B cell (primary cell): ENCODE results near the gene SEC14L6.

Experiments used
- EZH2 ChIP-seq: IDR thresholded peaks from 2 replicates; pipeline ENCODE4 v1.6.1; 2012; ENCODE audit warnings: borderline replicate concordance, low read depth, mild to moderate bottlenecking, moderate library complexity, low read length; ENCODE audit not compliant: insufficient read depth, poor library complexity, severe bottlenecking
- TF ChIP-seq, protein P1 (sequence below): fragments of 200-600 bp; IDR thresholded peaks from one replicate; pipeline ENCODE4 v1.8.0; 2022; ENCODE audit warnings: antibody characterized with exemption, mild to moderate bottlenecking

DNA sequence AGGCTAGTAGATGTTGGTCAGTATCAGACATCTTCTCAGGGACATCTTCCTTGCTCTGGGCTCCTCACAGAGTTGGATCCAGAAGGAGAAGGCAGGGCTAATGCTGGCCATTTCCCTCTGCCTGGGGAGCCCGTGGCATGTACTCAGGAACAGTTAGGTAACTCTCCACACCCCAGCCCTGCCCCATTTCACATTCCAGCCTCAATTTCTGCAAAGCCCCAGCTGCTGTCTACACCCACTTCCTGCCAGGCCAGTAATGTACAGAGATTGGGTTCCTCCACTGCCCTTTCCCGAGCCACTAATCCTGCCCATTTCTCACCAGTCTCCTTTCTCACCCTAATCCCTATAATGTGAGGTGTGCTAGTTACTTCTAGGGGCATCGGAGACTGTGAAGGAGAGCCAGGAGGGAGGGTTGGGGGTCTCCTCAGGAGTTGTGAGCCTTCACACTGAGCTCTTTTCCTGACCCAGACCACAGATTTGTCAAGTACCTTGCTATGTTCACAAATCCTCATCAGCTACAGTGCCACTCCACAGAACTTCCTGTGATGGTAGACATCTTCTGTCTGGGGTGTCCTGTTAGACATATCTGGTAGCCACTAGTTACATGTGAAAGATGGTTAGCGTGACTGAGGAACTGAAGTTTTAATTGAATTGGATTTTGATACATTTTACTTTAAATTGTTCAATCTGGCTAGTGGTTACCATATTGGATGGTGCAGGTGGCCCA, 73.4 kb downstream of the SEC14L6 start:
- TF ChIP-seq, protein P1, sequence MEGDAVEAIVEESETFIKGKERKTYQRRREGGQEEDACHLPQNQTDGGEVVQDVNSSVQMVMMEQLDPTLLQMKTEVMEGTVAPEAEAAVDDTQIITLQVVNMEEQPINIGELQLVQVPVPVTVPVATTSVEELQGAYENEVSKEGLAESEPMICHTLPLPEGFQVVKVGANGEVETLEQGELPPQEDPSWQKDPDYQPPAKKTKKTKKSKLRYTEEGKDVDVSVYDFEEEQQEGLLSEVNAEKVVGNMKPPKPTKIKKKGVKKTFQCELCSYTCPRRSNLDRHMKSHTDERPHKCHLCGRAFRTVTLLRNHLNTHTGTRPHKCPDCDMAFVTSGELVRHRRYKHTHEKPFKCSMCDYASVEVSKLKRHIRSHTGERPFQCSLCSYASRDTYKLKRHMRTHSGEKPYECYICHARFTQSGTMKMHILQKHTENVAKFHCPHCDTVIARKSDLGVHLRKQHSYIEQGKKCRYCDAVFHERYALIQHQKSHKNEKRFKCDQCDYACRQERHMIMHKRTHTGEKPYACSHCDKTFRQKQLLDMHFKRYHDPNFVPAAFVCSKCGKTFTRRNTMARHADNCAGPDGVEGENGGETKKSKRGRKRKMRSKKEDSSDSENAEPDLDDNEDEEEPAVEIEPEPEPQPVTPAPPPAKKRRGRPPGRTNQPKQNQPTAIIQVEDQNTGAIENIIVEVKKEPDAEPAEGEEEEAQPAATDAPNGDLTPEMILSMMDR, result no peak
- TF ChIP-seq EZH2, result no peak
